ENCODE measurements around the gene CLK4. TPM values are rescaled to one million over a fixed set of nuclear protein-coding genes. Genes with fewer than 3 reads are reported as not detected.
A peak's percentile ranks its signal among the peaks of the same experiment; 100 is the strongest.
"Not testable (repeated sequence)": the region's sequence is repeated elsewhere in the genome, so short reads cannot be mapped to it uniquely, and the experiment has no call there.

CLK4 gene
- total RNA-seq, 8 experiments from 2014 or later: 18.4 to 44.9 (median 27.0) TPM

- peak within 1 kb of the TSS; percentile 26 to 38 (median 36) for H3K4me3 ChIP-seq
- no peak within 1 kb of the TSS for H3K27ac ChIP-seq
- H3K4me1 ChIP-seq (replicated peaks in 1 of 2): peaks cover 4 to 25% of the 10 kb centered on the region in 2 donors
- WGBS, 10 experiments: 0 to 12% (median 1%) methylated on average over 3 to 26 of the region's 78 CpGs; no CpG with 5 or more reads in 3 of the 10 experiments
- in situ Hi-C loops (cut with MboI; ENCODE audit: low pct_unique_long_range_greater_than_20kb in 2 of 9, low sequenced_read_pairs in 9 of 9, unreplicated experiment in 9 of 9): loop anchor here in 4 of 9 experiments (25.0 kb wide), 1 partner anchor 303 kb away; no protein-coding TSS in a partner anchor
- ATAC-seq (replicated peaks in 6 of 8): peak; percentile 76 to 91 (median 86)
Measured at GRCh38 chr5:178590141-178590923, 36.5 kb downstream of the CLK4 start, which contains the start of gene COL23A1. COL23A1 (minus strand) TSS chr5:178590393.

DNA sequence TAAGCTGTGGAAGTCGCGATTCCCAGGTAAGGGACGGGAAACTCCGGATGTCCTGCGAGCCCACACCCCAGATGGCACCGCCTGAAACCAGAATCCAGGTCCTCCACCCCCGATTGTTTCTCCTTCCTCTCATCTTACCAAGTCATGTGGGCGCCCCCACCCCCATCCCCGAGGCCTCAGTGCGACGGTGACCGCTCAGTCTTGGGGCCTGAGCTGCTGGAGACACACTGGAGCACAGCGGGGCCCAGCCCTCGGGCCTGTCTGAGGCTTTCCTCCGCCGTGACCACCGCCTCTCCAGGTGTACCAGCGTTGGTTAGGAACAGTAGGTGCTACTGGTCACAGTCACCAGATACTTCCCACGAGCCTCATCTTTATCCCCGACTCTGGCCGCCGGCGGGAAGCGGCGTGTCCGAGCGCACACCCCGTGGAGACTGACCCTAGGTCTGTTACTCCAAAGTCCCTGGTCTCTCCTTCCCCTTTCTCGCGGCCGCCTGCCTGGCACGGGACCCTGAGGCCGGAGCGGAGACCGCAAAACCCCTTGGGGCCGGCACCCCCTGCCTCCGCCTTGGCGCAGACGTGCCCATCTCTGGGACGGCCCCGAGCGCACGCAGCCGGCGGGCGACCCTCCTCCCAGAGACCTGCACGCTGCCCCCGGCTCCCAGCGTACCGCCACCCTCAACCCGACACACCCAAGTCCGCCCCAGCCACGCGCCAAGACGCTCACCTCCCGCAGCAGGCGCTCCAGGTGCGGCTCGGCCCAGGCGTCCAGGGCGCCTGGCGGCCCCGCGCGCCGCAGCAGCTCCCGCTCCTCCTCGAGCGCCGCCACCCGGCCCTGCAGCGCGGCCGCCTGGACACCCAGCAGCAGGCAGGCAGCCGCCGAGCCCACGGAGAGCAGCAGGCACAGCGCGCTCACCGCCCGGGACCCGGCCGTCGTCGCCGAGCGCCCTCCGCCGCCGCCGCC is 37.4 kb downstream of the CLK4 start:
- H3K27ac ChIP-seq: no peak overlapping the region
- peak; percentile 30 to 80 (median 76) for ATAC-seq (replicated peaks in 6 of 8)
- peak overlapping the region; percentile 26 to 38 (median 36) for H3K4me3 ChIP-seq
- 0 to 33% methylated on average over 6 of the region's 91 CpGs; no CpG with 5 or more reads in 8 of the 10 experiments for WGBS, 10 experiments
- in situ Hi-C loops (cut with MboI; ENCODE audit: low pct_unique_long_range_greater_than_20kb in 2 of 9, low sequenced_read_pairs in 9 of 9, unreplicated experiment in 9 of 9): loop anchor here in 4 of 9 experiments (25.0 kb wide), 1 partner anchor 302 kb away; no protein-coding TSS in a partner anchor
- peaks cover 4 to 25% of the 10 kb centered on the region in 2 donors for H3K4me1 ChIP-seq (replicated peaks in 1 of 2)

- Histone ChIP-seq H3K27ac (no peak overlapping the region), H3K4me1 (replicated peaks in 1 of 2) (peaks cover 4 to 25% of the 10 kb centered on the region in 2 donors), H3K4me3 (peak overlapping the region in 1 of 5 donors; percentile 36)
- no peak for ATAC-seq (replicated peaks in 6 of 8)
- WGBS, 10 experiments: 80 to 85% (median 82%) methylated on average over 1 to 5 of the region's 8 CpGs; no CpG with 5 or more reads in 6 of the 10 experiments
- in situ Hi-C loops (cut with MboI; ENCODE audit: low pct_unique_long_range_greater_than_20kb in 2 of 9, low sequenced_read_pairs in 9 of 9, unreplicated experiment in 9 of 9): loop anchor here in 4 of 9 experiments (25.0 kb wide), 1 partner anchor 301 kb away; no protein-coding TSS in a partner anchor
Measured at GRCh38 chr5:178588769-178589168, 38.1 kb downstream of the CLK4 start.

DNA sequence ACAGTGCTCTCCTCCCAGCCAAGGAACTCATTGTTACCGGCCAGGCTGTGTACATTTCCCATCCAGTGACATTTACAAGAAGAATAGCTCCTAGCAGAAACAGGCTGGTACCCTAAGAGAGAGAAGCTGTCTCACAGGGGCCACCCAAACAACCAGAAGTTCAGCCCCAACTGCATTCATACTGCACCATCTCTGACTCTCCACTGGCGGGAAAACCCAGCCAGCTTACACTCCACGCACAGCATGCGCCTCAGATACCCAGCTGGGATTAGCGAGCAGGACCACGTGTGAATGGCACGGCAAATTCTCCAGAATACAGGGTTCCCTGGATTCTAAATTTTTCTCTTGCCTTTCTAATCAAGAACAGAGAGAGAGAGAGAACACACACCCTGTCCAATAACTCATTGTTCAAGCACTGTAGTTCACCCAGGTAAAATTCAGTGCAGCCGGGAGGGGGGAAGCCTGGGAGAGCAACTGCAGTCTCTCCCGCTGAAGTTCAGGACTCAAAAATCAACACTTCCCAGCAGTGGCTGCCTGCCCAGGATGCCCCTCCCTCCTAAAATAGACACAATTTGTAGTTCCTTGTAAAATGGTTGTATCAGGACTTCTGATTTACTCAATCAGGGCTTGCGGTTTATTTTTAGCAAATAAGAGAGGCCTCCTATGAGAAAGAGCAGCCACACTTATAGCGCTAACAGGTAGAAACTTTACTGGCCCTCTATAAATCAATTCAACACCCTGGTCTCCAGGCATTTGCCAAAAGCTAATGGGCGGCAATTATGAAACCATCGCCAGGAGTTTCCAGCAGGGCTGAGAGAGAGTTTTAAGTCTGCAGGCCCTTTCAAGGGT is 38.9 kb downstream of the CLK4 start:
- no peak overlapping the region for H3K27ac ChIP-seq
- H3K4me1 ChIP-seq (replicated peaks in 1 of 2): peaks cover 4 to 25% of the 10 kb centered on the region in 2 donors
- ATAC-seq (replicated peaks in 6 of 8): peak in 1 of 8 experiments; percentile 18
- in situ Hi-C loops (cut with MboI; ENCODE audit: low pct_unique_long_range_greater_than_20kb in 2 of 9, low sequenced_read_pairs in 9 of 9, unreplicated experiment in 9 of 9): loop anchor here in 4 of 9 experiments (25.0 kb wide), 1 partner anchor 301 kb away; no protein-coding TSS in a partner anchor
- 17 to 65% (median 41%) methylated on average over 1 to 10 of the region's 13 CpGs; no CpG with 5 or more reads in 2 of the 10 experiments for WGBS, 10 experiments
- H3K4me3 ChIP-seq: no peak overlapping the region

DNA sequence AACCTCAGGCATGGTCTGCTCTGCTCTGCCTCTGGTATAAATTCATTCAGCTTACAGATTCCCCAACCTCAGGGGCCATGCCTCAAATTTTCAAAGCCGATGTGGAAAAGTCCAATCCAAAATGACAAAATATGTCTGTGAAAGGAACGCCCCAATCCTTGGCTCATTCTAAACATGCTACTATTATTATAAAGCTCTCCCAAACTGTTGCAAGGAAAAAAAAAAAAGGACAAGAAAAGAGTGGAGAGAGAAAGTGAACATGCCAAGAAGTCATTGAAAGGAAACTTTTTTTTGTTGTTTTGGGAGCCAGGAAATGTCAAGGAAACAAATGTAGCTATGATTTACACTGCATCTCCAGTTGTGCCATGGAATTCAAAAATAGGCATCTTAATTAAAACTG is 40.5 kb downstream of the CLK4 start:
- ATAC-seq (replicated peaks in 6 of 8): no peak
- Histone ChIP-seq H3K4me3 (no peak overlapping the region), H3K4me1 (replicated peaks in 1 of 2) (peaks cover 4 to 25% of the 10 kb centered on the region in 2 donors), H3K27ac (no peak overlapping the region)
- in situ Hi-C loops (cut with MboI; ENCODE audit: low pct_unique_long_range_greater_than_20kb in 2 of 9, low sequenced_read_pairs in 9 of 9, unreplicated experiment in 9 of 9): loop anchor here in 4 of 9 experiments (25.0 kb wide), 1 partner anchor 299 kb away; no protein-coding TSS in a partner anchor
- 0 to 93% (median 73%) methylated on average over 1 to 2 of the region's 2 CpGs; no CpG with 5 or more reads in 1 of the 10 experiments for WGBS, 10 experiments

GRCh38 chr5:178585421-178585820 is 41.4 kb downstream of the CLK4 start:
- H3K4me1 ChIP-seq (replicated peaks in 1 of 2): peaks cover 4 to 25% of the 10 kb centered on the region in 2 donors
- H3K4me3 ChIP-seq; ATAC-seq (replicated peaks in 6 of 8); H3K27ac ChIP-seq: not testable (repeated sequence)
- 63 to 86% (median 80%) methylated on average over 3 to 10 of the region's 11 CpGs for WGBS, 10 experiments
- in situ Hi-C loops (cut with MboI; ENCODE audit: low pct_unique_long_range_greater_than_20kb in 2 of 9, low sequenced_read_pairs in 9 of 9, unreplicated experiment in 9 of 9): loop anchor here in 4 of 9 experiments (25.0 kb wide), 1 partner anchor 298 kb away; no protein-coding TSS in a partner anchor

DNA sequence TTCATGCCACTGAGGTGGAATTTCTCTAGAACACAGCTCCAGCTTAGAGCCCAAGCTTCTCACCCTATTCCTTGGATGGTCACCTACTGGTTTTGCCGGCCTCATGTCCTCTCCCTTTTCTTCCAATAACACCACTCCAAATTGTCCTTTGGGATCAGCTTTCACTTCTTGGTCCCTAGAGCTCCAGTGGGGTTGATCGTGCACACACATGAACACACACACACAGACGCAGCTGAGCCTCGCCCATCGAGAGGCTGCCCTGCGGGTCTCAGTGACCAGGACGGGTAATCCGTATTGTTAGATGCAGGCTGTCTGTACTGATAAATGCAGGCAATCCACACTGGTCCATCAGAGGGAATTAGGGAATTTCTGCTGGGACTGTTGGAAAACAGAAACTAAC is 43.6 kb downstream of the CLK4 start:
- no peak for ATAC-seq (replicated peaks in 6 of 8)
- Histone ChIP-seq H3K4me3 (no peak overlapping the region), H3K4me1 (replicated peaks in 1 of 2) (peaks cover 0 to 12% of the 10 kb centered on the region in 2 donors), H3K27ac (no peak overlapping the region)
- in situ Hi-C loops (cut with MboI; ENCODE audit: low pct_unique_long_range_greater_than_20kb in 2 of 9, low sequenced_read_pairs in 9 of 9, unreplicated experiment in 9 of 9): loop anchor here in 4 of 9 experiments (25.0 kb wide), 1 partner anchor 296 kb away; no protein-coding TSS in a partner anchor
- WGBS, 10 experiments: 20 to 84% (median 68%) methylated on average over 1 to 7 of the region's 8 CpGs; no CpG with 5 or more reads in 4 of the 10 experiments

- 60 to 100% (median 84%) methylated on average over 1 to 4 of the region's 13 CpGs; no CpG with 5 or more reads in 4 of the 10 experiments for WGBS, 10 experiments
Measured at GRCh38 chr5:178582291-178582690, 44.6 kb downstream of the CLK4 start.

GRCh38 chr5:178581621-178582020 is 45.2 kb downstream of the CLK4 start:
- no peak overlapping the region for H3K27ac ChIP-seq
- no peaks in the 10 kb centered on the region for H3K4me1 ChIP-seq (replicated peaks in 1 of 2)
- WGBS, 10 experiments: 50 to 94% (median 85%) methylated on average over 1 to 3 of the region's 3 CpGs; no CpG with 5 or more reads in 2 of the 10 experiments
- in situ Hi-C loops (cut with MboI; ENCODE audit: low pct_unique_long_range_greater_than_20kb in 2 of 9, low sequenced_read_pairs in 9 of 9, unreplicated experiment in 9 of 9): loop anchor here in 4 of 9 experiments (25.0 kb wide), 1 partner anchor 294 kb away; no protein-coding TSS in a partner anchor
- ATAC-seq (replicated peaks in 6 of 8): no peak
- no peak overlapping the region for H3K4me3 ChIP-seq

More at GRCh38 chr5:178582291-178582690, 44.6 kb downstream of the CLK4 start:
- no peak for ATAC-seq (replicated peaks in 6 of 8)
- in situ Hi-C loops (cut with MboI; ENCODE audit: low pct_unique_long_range_greater_than_20kb in 2 of 9, low sequenced_read_pairs in 9 of 9, unreplicated experiment in 9 of 9): loop anchor here in 4 of 9 experiments (25.0 kb wide), 1 partner anchor 295 kb away; no protein-coding TSS in a partner anchor
- no peak overlapping the region for H3K27ac ChIP-seq
- H3K4me1 ChIP-seq (replicated peaks in 1 of 2): peaks cover 0 to 2% of the 10 kb centered on the region in 2 donors
- no peak overlapping the region for H3K4me3 ChIP-seq

DNA sequence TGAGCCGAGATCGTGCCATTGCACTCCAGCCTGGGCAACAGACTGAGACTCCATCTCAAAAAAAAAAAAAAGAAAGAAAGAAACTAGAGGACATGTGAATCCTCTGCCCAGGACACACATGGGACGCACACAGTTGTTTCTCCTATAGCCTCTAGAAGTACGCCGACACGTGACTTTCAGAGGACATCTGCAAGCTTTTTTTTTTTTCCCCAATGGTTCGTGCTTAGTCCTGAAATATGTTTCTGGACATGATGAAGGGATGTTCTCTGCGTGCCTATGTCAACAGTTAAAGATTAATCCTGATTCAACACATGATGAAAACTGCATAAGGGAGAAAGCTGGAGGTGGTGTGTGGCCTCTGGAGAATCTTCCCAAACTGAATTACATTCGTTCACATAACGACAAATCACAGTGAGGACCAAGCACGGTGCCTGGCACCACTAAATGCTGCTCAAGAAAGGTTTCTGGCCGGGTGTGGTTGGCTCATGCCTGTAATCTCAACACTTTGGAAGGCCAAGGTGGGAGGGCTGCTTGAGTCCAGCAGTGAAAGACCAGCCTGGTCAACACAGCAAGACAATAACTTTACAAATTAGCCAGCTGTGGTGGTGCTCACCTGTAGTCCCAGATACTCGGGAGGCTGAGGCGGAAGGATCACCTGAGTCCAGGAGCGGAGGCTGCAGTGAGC is 46.4 kb downstream of the CLK4 start:
- no peak for ATAC-seq (replicated peaks in 6 of 8)
- Histone ChIP-seq H3K4me1 (replicated peaks in 1 of 2) (no peaks in the 10 kb centered on the region), H3K4me3 (no peak overlapping the region), H3K27ac (no peak overlapping the region)
- in situ Hi-C loops (cut with MboI; ENCODE audit: low pct_unique_long_range_greater_than_20kb in 2 of 9, low sequenced_read_pairs in 9 of 9, unreplicated experiment in 9 of 9): loop anchor here in 4 of 9 experiments (25.0 kb wide), 1 partner anchor 293 kb away; no protein-coding TSS in a partner anchor
- WGBS, 10 experiments: 19 to 100% (median 85%) methylated on average over 1 to 13 of the region's 15 CpGs

DNA sequence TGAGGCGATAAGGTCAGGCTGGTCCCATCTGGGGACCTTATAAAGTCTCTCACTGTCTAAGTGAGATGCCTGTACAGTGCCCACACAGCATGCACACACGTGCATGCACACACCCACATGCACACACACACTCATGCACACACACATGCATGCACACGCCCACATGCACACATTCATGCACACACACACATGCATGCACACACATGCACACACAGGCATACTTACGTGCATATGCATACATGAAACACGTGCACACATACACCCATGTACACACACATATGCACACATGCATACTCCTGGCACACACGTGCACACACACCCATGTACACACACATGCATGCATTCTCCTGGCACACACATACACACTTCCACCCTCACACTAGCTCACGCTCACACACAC is 48.9 kb downstream of the CLK4 start:
- H3K4me1 ChIP-seq (replicated peaks in 1 of 2): no peaks in the 10 kb centered on the region
- no peak for ATAC-seq (replicated peaks in 6 of 8)
- no peak overlapping the region for H3K4me3 ChIP-seq
- WGBS, 10 experiments: 43 to 100% (median 77%) methylated on average over 1 to 5 of the region's 7 CpGs; no CpG with 5 or more reads in 4 of the 10 experiments
- in situ Hi-C loops (cut with MboI; ENCODE audit: low pct_unique_long_range_greater_than_20kb in 2 of 9, low sequenced_read_pairs in 9 of 9, unreplicated experiment in 9 of 9): loop anchor here in 4 of 9 experiments (25.0 kb wide), 1 partner anchor 291 kb away; no protein-coding TSS in a partner anchor
- H3K27ac ChIP-seq: no peak overlapping the region

All from motor neuron (in vitro differentiated cells).